GM23248 (cell line): Measurements from ENCODE around the gene NRM. TPM values are rescaled to one million over a fixed set of nuclear protein-coding genes. Genes with fewer than 3 reads are reported as not detected.

Experiments used
- DNase-seq: peaks from one replicate; pipeline ENCODE4 v3.0.0-alpha.2; 2015
- H2AFZ ChIP-seq: fragments of 200-600 bp; sonication (generic); 2 replicates; pipeline ENCODE4 v1.6.1; 2016; ENCODE audit warnings: antibody characterized with exemption
- H3F3A ChIP-seq: fragments of 200-600 bp; sonication (generic); 2 replicates; pipeline ENCODE4 v1.6.1; 2016; ENCODE audit warnings: mild to moderate bottlenecking, antibody characterized with exemption, mixed run types; ENCODE audit not compliant: insufficient read depth
- H3K27ac ChIP-seq: fragments of 200-600 bp; sonication (generic); 2 replicates; pipeline ENCODE4 v1.5.1; 2016; ENCODE audit warnings: mild to moderate bottlenecking
- H3K27me3 ChIP-seq: fragments of 200-600 bp; sonication (generic); replicated peaks from 2 replicates; pipeline ENCODE4 v1.6.1; 2016; ENCODE audit warnings: mild to moderate bottlenecking; ENCODE audit not compliant: insufficient read depth
- H3K36me3 ChIP-seq: fragments of 200-600 bp; sonication (generic); 2 replicates; pipeline ENCODE4 v1.6.1; 2016; ENCODE audit warnings: low read depth, mild to moderate bottlenecking
- H3K4me1 ChIP-seq: fragments of 200-600 bp; sonication (generic); 2 replicates; pipeline ENCODE4 v1.6.1; 2016; ENCODE audit warnings: mild to moderate bottlenecking; ENCODE audit not compliant: insufficient read depth
- H3K4me2 ChIP-seq: fragments of 200-600 bp; sonication (generic); one replicate; pipeline ENCODE4 v1.6.1; 2016; ENCODE audit warnings: mild to moderate bottlenecking; ENCODE audit not compliant: unreplicated experiment
- H3K4me3 ChIP-seq: fragments of 200-600 bp; sonication (generic); 2 replicates; pipeline ENCODE4 v1.5.1; 2016; ENCODE audit warnings: mild to moderate bottlenecking
- H3K79me2 ChIP-seq: fragments of 200-600 bp; sonication (generic); 2 replicates; pipeline ENCODE4 v1.6.1; 2016; ENCODE audit warnings: mild to moderate bottlenecking; ENCODE audit not compliant: insufficient read depth
- H3K9ac ChIP-seq: fragments of 200-600 bp; sonication (generic); 2 replicates; pipeline ENCODE4 v1.6.1; 2016; ENCODE audit warnings: mild to moderate bottlenecking
- H3K9me2 ChIP-seq: fragments of 200-600 bp; sonication (generic); 2 replicates; pipeline ENCODE4 v1.6.1; 2016; ENCODE audit warnings: mixed run types, mild to moderate bottlenecking, moderate library complexity; ENCODE audit not compliant: insufficient read depth
- H3K9me3 ChIP-seq: fragments of 200-600 bp; sonication (generic); one replicate; pipeline ENCODE4 v1.6.1; 2017; ENCODE audit warnings: low read depth
- H4K20me1 ChIP-seq: fragments of 200-600 bp; sonication (generic); 2 replicates; pipeline ENCODE4 v1.6.0; 2016; ENCODE audit not compliant: insufficient read depth
- EZH2 ChIP-seq: fragments of 200-600 bp; sonication (generic); IDR thresholded peaks from 2 replicates; pipeline ENCODE4 v1.6.1; 2018; ENCODE audit warnings: antibody characterized with exemption, mild to moderate bottlenecking; ENCODE audit not compliant: insufficient read depth, poor library complexity, severe bottlenecking
- EZH2phosphoT487 ChIP-seq: fragments of 200-600 bp; sonication (generic); IDR thresholded peaks from 2 replicates; pipeline ENCODE4 v1.6.1; 2018; ENCODE audit warnings: antibody characterized with exemption, moderate library complexity, mild to moderate bottlenecking, low read depth; ENCODE audit not compliant: insufficient read depth
- WGBS, 2 experiments: methylation state at CpG; one replicate each; pipeline ENCODE4 v1.1.6; 2015 to 2017; ENCODE audit warnings: low lambda C conversion rate in 2 of 2, low coverage in 1 of 2; ENCODE audit errors: missing lambda C conversion rate in 2 of 2; 5-methylcytosine and 5-hydroxymethylcytosine counted together
- in situ Hi-C: fragments of 300-500 bp; cut with MboI; formaldehyde crosslinking; loops from 2 replicates; pipeline ENCODE4 v1.15.0; 2020
- polyA plus RNA-seq: library from polyadenylated mRNA; unstranded; fragments of >200 nt; fragmentation: Nextera tagmentation; extraction: Ambion mirVana; gene quantifications from 2 replicates; pipeline ENCODE4 v1.2.1, GENCODE V29; 2016
- total RNA-seq: library from RNA; depleted of rRNA; stranded (reverse); fragments of >200 nt; shearing (Covaris generic); gene quantifications from 2 replicates; pipeline ENCODE4 v1.2.3, GENCODE V29; 2014

NRM gene
- total and polyA plus RNA-seq, 2 experiments from 2014 or later = 6.2 to 11.3 TPM

- H4K20me1 ChIP-seq = no peaks in the 10 kb centered on the region
- no peaks in the 10 kb centered on the region for H3F3A ChIP-seq
- H3K27me3 ChIP-seq = no peaks in the 10 kb centered on the region
- in situ Hi-C loops = no loop called here
- no peak overlapping the region for H3K4me2 ChIP-seq
- no peak overlapping the region for H3K9ac ChIP-seq
- H3K36me3 ChIP-seq = peaks cover 6% of the 10 kb centered on the region; the same call in 1 of the 2 replicates
- H3K4me3 ChIP-seq = no peak overlapping the region
- no peak for TF ChIP-seq EZH2
- no peak for TF ChIP-seq EZH2phosphoT487
- 89 to 100% methylated on average over 1 of the region's 1 CpG for WGBS, 2 experiments
- no peak overlapping the region for H2AFZ ChIP-seq
- H3K9me2 ChIP-seq = no peaks in the 10 kb centered on the region
- no peaks in the 10 kb centered on the region for H3K9me3 ChIP-seq
- DNase-seq = no peak
- H3K27ac ChIP-seq = no peak overlapping the region
- peaks cover 5% of the 10 kb centered on the region; the same call in 1 of the 2 replicates for H3K4me1 ChIP-seq
- H3K79me2 ChIP-seq = peaks cover 27% of the 10 kb centered on the region
Observed at GRCh38 chr6:30711758-30712380, 21.1 kb upstream of the NRM start.

GRCh38 chr6:30709101-30709868 lies 18.5 kb upstream of the NRM start:
- in situ Hi-C loops = no loop called here
- H3K36me3 ChIP-seq = peaks cover 3% of the 10 kb centered on the region; the same call in 1 of the 2 replicates
- no peak for DNase-seq
- no peak overlapping the region for H3K27ac ChIP-seq
- TF ChIP-seq EZH2phosphoT487 = no peak
- no peak for TF ChIP-seq EZH2
- WGBS, 2 experiments = 94 to 95% methylated on average over 2 of the region's 2 CpGs
- no peaks in the 10 kb centered on the region for H3K9me3 ChIP-seq
- H3F3A ChIP-seq = no peaks in the 10 kb centered on the region
- 0 out of 2 replicates have a peak, but pooled peaks cover 1% of the 10 kb centered on the region for H3K79me2 ChIP-seq
- H3K27me3 ChIP-seq = no peaks in the 10 kb centered on the region
- H3K9ac ChIP-seq = no peak overlapping the region
- no peak overlapping the region for H3K4me2 ChIP-seq
- no peaks in the 10 kb centered on the region for H4K20me1 ChIP-seq
- H3K4me1 ChIP-seq = no peaks in the 10 kb centered on the region
- no peak overlapping the region for H3K4me3 ChIP-seq
- H3K9me2 ChIP-seq = no peaks in the 10 kb centered on the region
- no peak overlapping the region for H2AFZ ChIP-seq

GRCh38 chr6:30707281-30707850 lies 16.6 kb upstream of the NRM start:
- no peaks in the 10 kb centered on the region for H3K9me2 ChIP-seq
- H2AFZ ChIP-seq = no peak overlapping the region
- TF ChIP-seq EZH2phosphoT487 (no peak), EZH2 (no peak)
- H3K4me3 ChIP-seq = no peak overlapping the region
- H3K4me2 ChIP-seq = no peak overlapping the region
- no peaks in the 10 kb centered on the region for H3F3A ChIP-seq
- peaks cover 3% of the 10 kb centered on the region; the same call in 1 of the 2 replicates for H3K36me3 ChIP-seq
- no peaks in the 10 kb centered on the region for H4K20me1 ChIP-seq
- no peaks in the 10 kb centered on the region for H3K4me1 ChIP-seq
- 94 to 99% methylated on average over 6 of the region's 6 CpGs for WGBS, 2 experiments
- H3K27me3 ChIP-seq = no peaks in the 10 kb centered on the region
- no peaks in the 10 kb centered on the region for H3K9me3 ChIP-seq
- DNase-seq = no peak
- no peaks in the 10 kb centered on the region for H3K79me2 ChIP-seq
- no peak overlapping the region for H3K27ac ChIP-seq
- in situ Hi-C loops = no loop called here
- H3K9ac ChIP-seq = no peak overlapping the region

- in situ Hi-C loops = no loop called here
- Histone ChIP-seq H2AFZ (no peak overlapping the region), H3K9me3 (no peaks in the 10 kb centered on the region), H3K4me1 (no peaks in the 10 kb centered on the region), H3F3A (no peaks in the 10 kb centered on the region), H3K79me2 (no peaks in the 10 kb centered on the region), H3K27me3 (no peaks in the 10 kb centered on the region), H3K27ac (no peak overlapping the region), H3K36me3 (peaks cover 8% of the 10 kb centered on the region), H3K4me2 (no peak overlapping the region), H4K20me1 (no peaks in the 10 kb centered on the region), H3K4me3 (no peak overlapping the region), H3K9me2 (no peaks in the 10 kb centered on the region), H3K9ac (no peak overlapping the region)
- DNase-seq = no peak
- TF ChIP-seq EZH2 (no peak), EZH2phosphoT487 (no peak)
- WGBS, 2 experiments = 94 to 97% methylated on average over 4 of the region's 4 CpGs
Observed at GRCh38 chr6:30705620-30706019, 14.8 kb upstream of the NRM start.
